BJ (cell line): ENCODE data around the gene LRRC8C. TPM values are rescaled to one million over a fixed set of nuclear protein-coding genes. Genes with fewer than 3 reads are reported as not detected.

Source experiments
- CTCF ChIA-PET: fragments of 350-600 bp; formaldehyde crosslinking; extraction: SDS; loops from one replicate; lab custom pipeline; 2021; ENCODE audit warnings: antibody characterized with exemption, inconsistent platforms; lab: Yijun Ruan, JAX
- POLR2A ChIA-PET: fragments of 300-600 bp; sonication (Branson Sonifier 250); formaldehyde crosslinking; extraction: SDS; loops from one replicate; lab custom pipeline; 2021; ENCODE audit warnings: antibody characterized with exemption; lab: Charles Lee
- DNase-seq: peaks from one replicate; pipeline ENCODE4 v3.0.0-alpha.2; 2011; ENCODE audit warnings: low read depth
- H3K27me3 ChIP-seq: 2 replicates; pipeline ENCODE4 v1.6.0; 2011; ENCODE audit warnings: low read length; ENCODE audit not compliant: control insufficient read depth, insufficient read depth
- H3K36me3 ChIP-seq: 2 replicates; pipeline ENCODE4 v1.5.1; 2011; ENCODE audit warnings: low read length; ENCODE audit not compliant: control insufficient read depth, insufficient read depth
- H3K4me3 ChIP-seq: 2 replicates; pipeline ENCODE4 v1.5.1; 2011; ENCODE audit warnings: low read depth, mild to moderate bottlenecking, control low read depth, low read length
- CTCF ChIP-seq: IDR thresholded peaks from 2 replicates; pipeline ENCODE4 v1.5.1; 2011; ENCODE audit warnings: low read depth, mild to moderate bottlenecking, control low read depth, inconsistent platforms, low read length, moderate library complexity; ENCODE audit not compliant: insufficient read depth
- polyA plus RNA-seq: library from polyadenylated mRNA; depleted of rRNA; stranded (reverse); fragments of >200 nt; gene quantifications from 2 replicates; pipeline ENCODE4 v1.2.3, GENCODE V29; 2011

LRRC8C gene
- polyA plus RNA-seq, 1 experiment = 3.6 TPM

DNA sequence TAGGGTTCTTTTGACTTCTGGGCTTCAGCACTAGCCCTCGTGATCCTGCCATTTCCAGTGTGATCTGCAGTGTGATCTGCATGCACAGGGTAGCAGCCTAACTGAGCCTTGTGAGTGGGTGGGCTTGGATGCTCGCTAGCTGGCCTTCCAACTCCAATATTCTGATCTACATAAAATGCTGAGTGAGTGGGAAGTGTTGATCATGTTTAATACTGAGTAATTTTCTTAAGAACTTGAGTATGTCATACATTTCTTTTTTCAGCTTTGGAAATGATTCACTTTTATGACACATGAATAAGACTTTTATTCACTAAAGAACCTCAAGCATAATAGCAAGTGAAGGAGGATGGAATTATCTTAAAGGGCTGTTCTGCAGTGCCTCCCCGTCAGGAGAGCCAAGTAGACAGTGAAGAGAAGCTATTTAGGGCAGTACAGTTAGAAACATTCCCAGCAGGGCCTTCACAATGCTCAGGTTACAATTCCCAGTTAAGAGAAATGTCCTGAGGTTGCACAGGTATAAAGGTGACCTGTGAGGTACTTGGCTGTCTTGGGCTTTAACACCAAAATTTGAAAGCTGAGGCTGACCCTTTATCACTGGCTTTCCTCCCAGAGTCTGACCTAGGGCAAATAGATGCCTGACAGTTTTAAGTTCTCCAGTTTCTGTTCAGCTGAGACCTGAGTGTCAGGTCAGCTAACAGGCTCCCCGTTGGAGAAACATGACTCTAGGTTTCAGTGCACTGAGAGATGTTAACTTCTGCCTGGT lies 29.1 kb upstream of the LRRC8C start:
- no peak for DNase-seq
- no peaks in the 10 kb centered on the region for H3K27me3 ChIP-seq
- CTCF ChIA-PET = interaction anchor here (0.8 to 5.4 kb wide), 5 partner anchors 8 to 159 kb away, joined by 4 to 35 read pairs (median 8); no protein-coding TSS in a partner anchor
- no peaks in the 10 kb centered on the region for H3K36me3 ChIP-seq
- H3K4me3 ChIP-seq = no peak overlapping the region
- POLR2A ChIA-PET = no interaction called here
- TF ChIP-seq CTCF = no peak

DNA sequence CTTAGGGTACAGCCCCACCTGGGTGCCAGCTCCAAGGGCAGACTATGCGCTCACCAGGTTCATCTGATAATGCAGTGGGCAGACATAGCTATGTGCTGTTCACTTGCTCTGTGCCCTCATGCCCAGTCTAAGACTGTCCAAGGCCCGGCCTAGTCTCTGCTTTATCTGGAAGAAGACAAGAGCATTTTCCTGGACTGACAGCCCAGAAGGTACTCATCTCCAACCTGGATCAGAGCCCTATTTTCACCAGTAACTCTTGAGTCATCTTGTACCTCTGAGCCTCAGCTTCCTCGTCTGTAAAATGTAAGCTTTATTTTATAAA lies 28.5 kb upstream of the LRRC8C start:
- H3K27me3 ChIP-seq = no peaks in the 10 kb centered on the region
- TF ChIP-seq CTCF = no peak
- no peak for DNase-seq
- no peaks in the 10 kb centered on the region for H3K36me3 ChIP-seq
- CTCF ChIA-PET = interaction anchor here (0.6 to 5.4 kb wide), 5 partner anchors 9 to 159 kb away, joined by 3 to 35 read pairs (median 3); no protein-coding TSS in a partner anchor
- no peak overlapping the region for H3K4me3 ChIP-seq
- POLR2A ChIA-PET = no interaction called here

- ChIA-PET POLR2A (no interaction called here), CTCF (interaction anchor here (5.4 kb wide), 1 partner anchor 157 kb away, joined by 35 read pairs; no protein-coding TSS in a partner anchor)
- no peak overlapping the region for H3K4me3 ChIP-seq
- no peaks in the 10 kb centered on the region for H3K36me3 ChIP-seq
- DNase-seq = no peak
- H3K27me3 ChIP-seq = no peaks in the 10 kb centered on the region
- TF ChIP-seq CTCF = no peak
These were observed 27.2 kb upstream of the LRRC8C start for GRCh38 chr1:89605692-89606091.

DNA sequence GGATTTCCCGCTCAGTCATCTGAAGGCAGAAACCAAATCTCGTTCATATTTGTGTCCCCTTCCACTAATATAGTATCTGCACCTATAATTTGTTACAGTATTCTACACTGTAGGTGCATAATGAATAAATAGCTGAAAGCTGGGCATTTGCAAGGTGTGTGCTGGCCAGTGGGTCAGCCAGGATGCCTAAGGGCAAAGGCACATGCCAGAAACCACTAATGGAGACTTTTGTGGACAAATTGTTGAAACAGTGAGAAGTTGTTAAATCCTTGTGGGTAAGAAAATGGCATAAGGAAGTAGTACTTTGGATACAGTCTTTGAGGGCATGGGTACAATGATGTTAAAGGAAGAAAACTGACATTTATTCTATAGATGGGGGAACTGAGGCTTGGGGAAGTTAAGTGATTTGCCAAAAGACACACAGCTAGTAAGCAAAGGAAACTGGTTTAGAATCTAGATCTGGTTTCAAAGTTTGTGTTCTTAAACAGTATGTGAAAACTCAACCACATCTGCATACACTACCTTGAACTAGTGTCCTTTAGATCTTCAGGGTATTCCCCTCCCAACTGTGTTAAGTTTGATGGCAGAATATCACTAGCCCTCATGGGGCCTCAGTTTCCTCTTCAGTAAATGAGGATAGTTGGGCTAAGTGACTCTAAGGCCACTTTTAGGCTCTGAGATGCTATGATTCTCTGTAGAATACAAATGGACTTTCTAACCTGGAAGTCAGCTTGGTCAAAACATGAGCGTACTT lies 26.5 kb upstream of the LRRC8C start:
- CTCF ChIA-PET = interaction anchor here (0.6 to 5.4 kb wide), 2 partner anchors 120 to 157 kb away, joined by 3 to 35 read pairs; no protein-coding TSS in a partner anchor
- POLR2A ChIA-PET = no interaction called here
- Histone ChIP-seq H3K4me3 (no peak overlapping the region), H3K36me3 (no peaks in the 10 kb centered on the region), H3K27me3 (no peaks in the 10 kb centered on the region)
- TF ChIP-seq CTCF = no peak
- DNase-seq = no peak

DNA sequence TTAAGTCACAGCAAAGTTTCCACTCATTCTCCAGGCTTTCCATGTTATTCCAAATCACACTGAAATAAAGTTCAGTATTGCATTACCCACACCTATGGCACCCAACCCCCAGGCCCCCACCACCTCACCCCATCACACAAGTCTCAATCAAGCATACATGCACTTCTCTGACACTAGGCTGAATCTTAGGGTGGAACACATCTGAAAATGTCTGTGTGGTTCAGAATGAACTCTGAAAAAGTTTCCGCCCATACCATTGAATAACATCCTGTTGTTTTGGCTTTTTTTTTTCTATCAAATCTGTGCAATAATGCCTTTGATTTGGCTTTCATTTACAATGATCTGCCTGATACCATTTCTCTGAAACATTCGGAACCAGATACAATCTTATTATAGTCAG lies 25.8 kb upstream of the LRRC8C start:
- ChIA-PET CTCF (interaction anchor here (0.6 to 2.5 kb wide), 2 partner anchors 121 to 156 kb away, joined by 3 to 6 read pairs; no protein-coding TSS in a partner anchor), POLR2A (no interaction called here)

More for the DNA sequence above, 25.8 kb upstream of the LRRC8C start:
- no peaks in the 10 kb centered on the region for H3K27me3 ChIP-seq
- H3K4me3 ChIP-seq = no peak overlapping the region
- DNase-seq = no peak
- no peak for TF ChIP-seq CTCF
- no peaks in the 10 kb centered on the region for H3K36me3 ChIP-seq
